GM19240 (cell line): Measurements from ENCODE around the gene NUDT6.
"Not testable (repeated sequence)": the region's sequence is repeated elsewhere in the genome, so short reads cannot be mapped to it uniquely, and the experiment has no call there.

ENCODE experiments used
- DNase-seq: peaks from one replicate; pipeline ENCODE4 v3.0.0; 2011; ENCODE audit warnings: low spot score; ENCODE audit not compliant: insufficient read length

Gene NUDT6

GRCh38 chr4:122921971-122922876 is at the start of gene NUDT6:
TSS of gene NUDT6 (minus strand) at chr4:122922597. CDS start at chr4:122922572, 25 bp downstream.
- DNase-seq, result peak; percentile 1

DNA sequence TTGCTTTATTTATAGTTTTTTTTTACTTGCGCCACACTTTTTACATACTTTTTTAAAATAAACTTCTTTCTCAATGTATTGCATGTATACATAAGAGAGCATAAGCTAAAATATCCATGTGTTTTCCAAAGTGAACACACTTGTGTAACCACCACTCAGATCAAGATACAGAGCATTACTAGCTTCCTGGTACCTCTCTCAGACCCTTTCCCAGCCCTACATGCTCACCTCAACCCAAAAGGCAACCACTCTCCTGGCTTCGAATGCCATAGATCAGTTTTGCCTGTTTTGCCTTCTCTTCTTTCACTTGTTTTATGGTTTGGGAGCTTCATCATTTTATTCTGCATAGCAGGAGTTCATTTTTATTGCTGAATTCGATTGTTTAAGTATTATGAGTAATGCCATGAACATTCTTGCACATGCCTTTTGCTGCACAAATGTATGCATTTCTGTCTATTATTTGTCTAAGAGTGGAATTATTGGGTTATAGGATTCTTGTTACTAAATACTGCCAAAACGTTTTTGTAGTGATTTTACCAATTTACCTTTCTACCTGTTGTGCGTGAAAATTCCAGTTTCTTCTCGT is 45.9 kb upstream of the NUDT6 start:
- DNase-seq, result no peak

- DNase-seq, result no peak
Measured at GRCh38 chr4:122967231-122967630, 44.8 kb upstream of the NUDT6 start.

GRCh38 chr4:122966201-122966600 is 43.8 kb upstream of the NUDT6 start:
- no peak for DNase-seq

GRCh38 chr4:122963216-122963615 is 40.8 kb upstream of the NUDT6 start:
- no peak for DNase-seq

- no peak for DNase-seq
Measured at GRCh38 chr4:122960611-122961000, 38.2 kb upstream of the NUDT6 start.

DNA sequence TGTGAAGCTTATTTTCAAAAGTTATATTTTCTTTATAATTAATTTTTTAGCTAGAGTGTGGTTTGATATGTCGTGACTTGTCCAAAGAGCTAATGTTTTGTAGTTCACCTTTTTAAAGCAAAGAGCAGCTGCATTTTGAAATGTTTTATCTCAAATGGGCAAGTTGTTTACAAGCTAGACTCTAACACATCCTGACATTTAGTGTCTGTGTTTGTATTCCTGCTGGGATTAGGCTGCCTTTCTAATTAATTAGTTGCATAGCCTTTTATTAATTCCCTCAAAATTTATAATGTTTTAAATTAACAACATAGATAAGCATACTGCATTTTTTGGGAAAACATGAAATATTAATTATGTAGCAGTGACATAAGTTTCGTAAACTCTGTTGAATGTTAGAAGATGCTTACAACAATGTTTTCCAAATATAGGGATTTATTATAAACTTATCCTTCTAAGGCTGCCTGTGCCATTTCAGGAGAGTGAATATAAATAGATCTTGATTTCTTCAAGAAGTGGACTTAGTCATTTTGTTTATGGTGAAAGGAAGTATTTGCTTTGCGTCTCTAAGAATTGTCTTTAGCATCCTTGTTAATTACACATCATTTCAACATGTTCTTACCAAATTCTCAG is 37.7 kb upstream of the NUDT6 start:
- no peak for DNase-seq

GRCh38 chr4:122959441-122959840 is 37.0 kb upstream of the NUDT6 start:
- DNase-seq, result no peak

DNA sequence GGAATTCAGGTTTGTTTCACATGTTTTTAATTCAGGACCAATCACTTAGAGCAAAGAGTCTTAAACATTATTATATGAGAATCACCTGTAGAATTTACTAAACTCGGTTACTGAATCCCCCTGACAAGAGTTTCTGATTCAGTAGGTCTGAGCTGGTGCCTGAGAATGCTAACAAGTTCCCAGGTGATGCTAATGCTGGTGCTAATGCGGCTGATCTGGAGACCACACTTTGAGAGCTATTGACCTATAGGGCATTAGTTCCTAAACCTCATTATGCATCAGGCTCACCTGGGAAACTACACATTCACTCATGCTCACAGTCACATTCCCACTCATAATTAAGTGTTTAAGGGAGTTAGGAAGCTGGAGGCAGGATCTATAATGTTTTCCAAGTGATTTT is 36.1 kb upstream of the NUDT6 start:
- no peak for DNase-seq

- no peak for DNase-seq
Measured at GRCh38 chr4:122953924-122954323, 31.5 kb upstream of the NUDT6 start.

DNA sequence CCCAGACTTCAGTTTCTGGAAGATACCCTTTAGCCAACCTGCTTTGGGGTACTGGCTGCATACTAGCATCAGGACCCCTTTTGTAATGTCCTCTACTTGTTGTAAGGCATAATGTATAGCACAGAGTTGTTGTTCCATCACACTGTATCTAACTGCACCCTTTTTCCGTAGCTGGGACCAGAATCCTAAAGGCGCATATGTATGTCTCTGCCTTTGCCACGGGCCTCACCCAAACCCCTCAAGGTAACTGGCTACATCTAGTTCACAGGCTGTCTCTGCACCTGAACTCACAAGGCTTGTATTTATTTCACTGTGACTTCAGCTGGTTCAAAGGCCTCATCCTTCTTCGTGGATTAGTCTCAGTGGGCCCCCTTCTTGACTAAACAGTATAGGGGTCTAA is 29.6 kb upstream of the NUDT6 start:
- no peak for DNase-seq

DNA sequence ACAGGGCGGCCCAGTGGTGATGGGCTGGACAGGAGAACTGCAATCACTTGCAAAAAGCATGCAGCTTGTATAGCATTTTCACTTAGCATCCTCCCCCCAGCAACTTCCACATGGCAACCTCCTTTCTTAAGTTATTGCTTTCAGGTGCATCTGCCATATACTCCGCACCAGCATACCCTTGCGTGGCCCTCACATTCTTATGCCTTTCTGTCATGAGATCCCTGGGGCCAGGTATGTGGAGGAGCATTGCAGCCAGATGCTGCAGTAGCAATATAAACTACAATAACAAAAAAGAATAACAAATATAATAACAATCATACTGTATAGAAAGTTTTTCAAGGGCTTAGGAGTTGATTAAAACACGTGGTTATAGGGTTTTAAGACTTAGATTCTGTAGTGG is 26.3 kb upstream of the NUDT6 start:
- no peak for DNase-seq

DNA sequence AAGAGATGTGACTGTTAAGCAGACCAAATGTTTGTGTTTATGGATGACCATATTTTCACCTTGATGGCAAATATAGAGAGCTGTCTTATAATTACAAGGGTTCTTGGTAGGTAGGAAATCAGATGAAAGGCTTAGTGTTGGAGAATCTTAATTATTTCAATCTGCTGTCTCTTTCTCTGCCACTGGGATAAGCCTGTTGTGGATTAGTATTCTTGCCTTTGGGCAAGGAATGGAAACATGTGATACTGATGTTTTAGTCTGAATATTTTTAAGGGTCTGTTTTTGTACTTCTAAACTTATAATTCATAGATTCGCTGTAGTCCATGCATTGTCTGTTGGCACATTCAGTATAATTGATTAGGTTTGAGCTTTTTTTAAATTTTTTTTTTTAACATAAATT is 23.7 kb upstream of the NUDT6 start:
- no peak for DNase-seq

DNA sequence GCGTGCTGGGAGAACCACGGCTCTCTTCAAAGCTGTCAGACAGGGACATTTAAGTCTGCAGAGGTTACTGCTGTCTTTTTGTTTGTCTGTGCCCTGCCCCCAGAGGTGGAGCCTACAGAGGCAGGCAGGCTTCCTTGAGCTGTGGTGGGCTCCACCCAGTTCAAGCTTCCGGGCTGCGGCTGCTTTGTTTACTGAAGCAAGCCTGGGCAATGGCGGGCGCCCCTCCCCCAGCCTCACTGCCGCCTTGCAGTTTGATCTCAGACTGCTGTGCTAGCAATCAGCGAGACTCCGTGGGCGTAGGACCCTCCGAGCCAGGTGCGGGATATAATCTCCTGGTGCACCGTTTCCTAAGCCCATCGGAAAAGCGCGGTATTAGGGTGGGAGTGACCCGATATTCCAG is 22.7 kb upstream of the NUDT6 start:
- DNase-seq, result not testable (repeated sequence)

- no peak for DNase-seq
Measured at GRCh38 chr4:122932763-122933162, 10.4 kb upstream of the NUDT6 start.

DNA sequence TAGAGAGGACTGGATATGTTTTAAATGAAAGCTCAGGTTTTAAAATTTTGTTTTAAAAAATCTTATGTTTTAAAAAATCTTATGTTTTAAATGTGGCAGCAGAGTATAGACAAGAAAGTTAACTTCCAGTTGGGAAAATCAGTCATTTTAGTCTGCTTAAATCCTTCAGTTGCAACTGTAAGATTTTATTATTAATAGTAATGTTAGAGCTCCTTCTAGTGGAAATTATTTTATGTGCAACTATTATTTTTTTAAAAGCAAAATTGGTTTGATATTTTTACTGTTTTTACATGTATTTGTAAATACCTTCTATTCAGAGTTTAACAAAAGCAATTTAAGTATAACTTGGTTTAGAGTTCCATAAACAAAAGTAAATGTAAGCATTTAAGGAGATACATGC is 8.5 kb upstream of the NUDT6 start:
- DNase-seq, result no peak

- DNase-seq, result no peak
Measured at GRCh38 chr4:122928930-122929329, 6.5 kb upstream of the NUDT6 start.

DNA sequence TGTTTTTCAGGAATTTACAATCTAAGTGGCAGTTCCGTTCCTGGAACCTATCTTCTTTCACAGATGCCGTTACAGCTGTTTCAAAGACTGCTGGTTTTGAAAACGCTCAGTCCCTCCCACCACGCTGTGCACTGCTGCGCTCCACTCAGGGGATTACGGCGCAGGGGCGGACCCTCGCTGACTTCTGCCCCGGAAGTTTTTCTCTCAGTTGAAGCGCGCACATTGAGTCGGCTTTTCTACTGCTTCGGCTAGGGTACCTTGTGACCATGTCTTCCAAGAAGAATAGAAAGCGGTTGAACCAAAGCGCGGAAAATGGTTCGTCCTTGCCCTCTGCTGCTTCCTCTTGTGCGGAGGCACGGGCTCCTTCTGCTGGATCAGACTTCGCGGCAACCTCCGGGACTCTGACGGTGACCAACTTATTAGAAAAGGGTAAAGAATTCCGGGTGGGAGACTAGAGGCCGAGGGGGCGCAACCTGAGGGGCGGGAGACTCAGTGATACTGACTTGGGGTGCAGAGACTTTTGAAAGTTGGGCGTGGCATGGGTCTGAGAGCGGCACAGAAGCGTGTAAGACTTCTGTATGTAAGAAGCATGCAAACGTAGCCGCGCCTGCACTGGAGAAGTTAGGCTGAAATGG is 597 bp upstream of the NUDT6 start:
- DNase-seq, result peak; percentile 47

DNA sequence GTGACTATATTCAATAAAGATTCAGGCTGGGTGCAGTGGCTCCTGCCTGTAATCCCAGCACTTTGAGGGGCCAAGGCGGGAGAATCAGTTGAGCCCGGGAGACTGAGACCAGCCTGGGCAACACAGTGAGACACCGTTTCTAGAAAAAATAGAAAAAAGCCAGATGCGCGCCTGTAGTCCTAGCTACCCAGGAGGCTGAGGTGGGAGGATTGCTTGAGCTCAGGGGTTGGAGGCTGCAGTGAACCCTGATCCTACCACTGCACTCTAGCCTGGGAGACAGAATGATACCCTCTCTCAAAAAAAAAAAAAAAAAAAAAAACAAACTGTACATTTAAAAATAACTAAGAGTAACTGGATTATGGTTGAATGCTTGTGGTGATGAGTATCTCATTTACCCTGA is 1.1 kb downstream of the NUDT6 start:
- DNase-seq, result no peak

- no peak for DNase-seq
Measured at GRCh38 chr4:122920473-122920872, 1.9 kb downstream of the NUDT6 start.

DNA sequence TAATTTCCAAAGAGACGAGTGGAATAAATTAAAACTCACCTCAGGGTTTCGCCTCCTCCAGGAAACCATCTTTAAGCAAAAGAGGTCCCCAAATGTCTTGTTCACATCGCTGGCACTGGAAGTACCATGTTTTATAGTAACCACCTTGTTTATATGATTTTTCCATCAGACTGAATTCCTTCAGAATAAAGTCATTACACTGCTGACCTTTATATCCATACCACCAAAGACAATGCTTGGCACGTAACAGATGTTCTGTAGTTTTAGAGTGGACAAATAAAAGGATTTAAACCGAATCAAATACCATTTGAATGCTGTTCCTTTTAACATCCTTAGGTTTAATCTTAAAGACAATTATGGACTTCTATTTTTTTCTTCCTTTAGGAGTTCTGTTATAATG is 4.7 kb downstream of the NUDT6 start:
- DNase-seq, result no peak

DNA sequence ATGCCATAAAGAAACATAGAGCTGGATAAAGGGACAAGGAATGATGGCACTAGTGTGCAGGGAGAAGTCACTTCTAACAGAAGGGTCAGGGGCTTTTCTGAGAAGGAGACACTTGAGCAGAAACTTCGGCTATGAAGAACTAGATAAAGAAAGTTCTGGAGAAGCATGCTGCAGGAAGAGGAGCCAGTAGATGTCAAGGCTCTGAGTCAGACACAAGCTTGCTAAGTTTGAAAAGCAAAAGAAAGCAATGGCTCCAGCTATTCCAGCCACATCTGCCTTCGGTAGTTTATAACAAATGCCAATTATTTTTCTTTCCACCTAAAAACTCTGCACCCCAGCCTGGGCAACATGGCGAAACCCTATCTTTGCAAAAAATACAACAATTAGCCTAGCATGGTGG is 7.5 kb downstream of the NUDT6 start:
- no peak for DNase-seq
